GM19239 (cell line): ENCODE results near the gene LTF.
"Not testable (repeated sequence)": the region's sequence is repeated elsewhere in the genome, so short reads cannot be mapped to it uniquely, and the experiment has no call there.

Experiments used
- DNase-seq: peaks from one replicate; pipeline ENCODE4 v3.0.0; 2011; ENCODE audit warnings: low spot score; ENCODE audit not compliant: insufficient read length
- FAIRE-seq: peaks from 2 replicates; lab custom pipeline; 2011; peaks lifted over from hg19 to GRCh38; lab: Jason Lieb, UNC

LTF gene

GRCh38 chr3:46417841-46418611 lies 46.7 kb downstream of the LTF start:
- no peak for FAIRE-seq
- DNase-seq = no peak

DNA sequence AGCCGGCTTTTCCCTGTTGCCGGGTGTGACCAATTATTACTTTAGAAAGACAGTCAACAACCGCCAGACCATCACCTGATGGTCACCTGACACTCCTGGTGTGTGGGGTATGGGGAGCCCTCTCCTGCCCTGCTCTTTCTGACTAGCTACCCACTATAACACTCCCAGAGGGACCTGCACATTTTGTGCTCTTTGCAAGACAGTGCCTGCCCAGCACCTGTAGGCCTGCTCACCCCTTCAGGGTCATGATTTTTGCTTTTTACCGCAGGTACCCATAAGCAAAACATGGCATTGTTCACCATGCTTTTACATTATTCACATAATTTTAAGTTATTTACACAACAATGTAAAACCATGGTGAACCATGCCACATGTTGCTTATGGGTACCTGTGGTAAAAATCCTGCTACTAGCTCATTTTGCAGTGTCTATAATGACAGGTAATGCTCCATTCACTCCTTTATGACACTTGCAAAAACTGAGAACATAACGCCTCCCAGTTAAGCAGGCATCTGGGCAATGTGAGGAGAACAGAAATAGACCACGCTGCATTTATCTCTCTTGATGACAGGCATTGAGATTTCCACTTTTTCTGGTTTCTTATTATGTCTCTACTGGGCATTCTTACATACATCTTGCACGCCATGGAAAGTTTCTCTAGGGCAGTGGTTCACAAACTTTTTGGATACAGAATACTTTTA lies 47.7 kb downstream of the LTF start:
- no peak for FAIRE-seq
- DNase-seq = no peak

- DNase-seq = no peak
- no peak for FAIRE-seq
These were observed 48.4 kb downstream of the LTF start for GRCh38 chr3:46416125-46416810.

DNA sequence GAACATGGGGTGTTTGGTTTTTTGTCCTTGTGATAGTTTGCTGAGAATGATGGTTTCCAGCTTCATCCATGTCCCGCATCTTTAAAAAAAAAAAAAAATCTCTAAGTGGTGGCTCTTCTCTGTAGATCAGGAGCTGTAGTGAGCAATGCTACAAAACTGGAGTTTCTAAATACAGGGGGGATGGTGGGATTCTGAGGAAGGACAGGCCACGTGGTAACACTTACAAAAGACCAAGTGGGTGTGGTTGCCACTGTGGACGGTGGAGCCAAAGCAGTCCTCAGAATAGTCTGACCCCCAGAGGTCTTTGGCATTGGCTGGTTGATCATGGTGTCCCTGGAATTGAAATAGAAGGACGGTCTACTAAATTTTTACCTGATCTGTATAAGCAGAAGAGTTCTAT lies 50.0 kb downstream of the LTF start:
- no peak for DNase-seq
- no peak for FAIRE-seq

DNA sequence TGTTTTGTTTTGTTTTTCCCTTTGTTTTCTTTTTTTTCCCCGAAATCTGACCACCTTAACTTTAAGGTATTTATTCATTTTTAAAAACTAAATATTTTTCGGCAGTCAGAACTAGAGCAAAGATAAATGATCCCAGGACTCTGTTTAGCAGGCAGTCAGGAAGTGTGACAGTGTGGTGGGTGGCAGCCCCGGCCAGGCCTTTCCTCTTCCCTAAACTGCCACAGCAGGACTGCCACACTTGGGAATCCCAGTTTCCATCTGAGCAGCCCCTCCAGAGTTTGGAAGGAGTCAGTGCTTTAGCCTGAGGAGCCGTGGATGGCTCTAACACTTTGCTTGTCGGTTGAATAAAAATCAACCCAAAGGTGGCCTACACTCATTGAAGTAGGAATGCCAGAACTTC lies 50.8 kb downstream of the LTF start:
- DNase-seq (no peak), FAIRE-seq (no peak)

- no peak for DNase-seq
- FAIRE-seq = no peak
These were observed 51.9 kb downstream of the LTF start for GRCh38 chr3:46412786-46413298.

- no peak for FAIRE-seq
These were observed 53.4 kb downstream of the LTF start for GRCh38 chr3:46411271-46411670.

GRCh38 chr3:46410669-46411068 lies 54.0 kb downstream of the LTF start:
- DNase-seq = no peak
- no peak for FAIRE-seq

More at GRCh38 chr3:46411271-46411670, 53.4 kb downstream of the LTF start:
- DNase-seq = no peak

DNA sequence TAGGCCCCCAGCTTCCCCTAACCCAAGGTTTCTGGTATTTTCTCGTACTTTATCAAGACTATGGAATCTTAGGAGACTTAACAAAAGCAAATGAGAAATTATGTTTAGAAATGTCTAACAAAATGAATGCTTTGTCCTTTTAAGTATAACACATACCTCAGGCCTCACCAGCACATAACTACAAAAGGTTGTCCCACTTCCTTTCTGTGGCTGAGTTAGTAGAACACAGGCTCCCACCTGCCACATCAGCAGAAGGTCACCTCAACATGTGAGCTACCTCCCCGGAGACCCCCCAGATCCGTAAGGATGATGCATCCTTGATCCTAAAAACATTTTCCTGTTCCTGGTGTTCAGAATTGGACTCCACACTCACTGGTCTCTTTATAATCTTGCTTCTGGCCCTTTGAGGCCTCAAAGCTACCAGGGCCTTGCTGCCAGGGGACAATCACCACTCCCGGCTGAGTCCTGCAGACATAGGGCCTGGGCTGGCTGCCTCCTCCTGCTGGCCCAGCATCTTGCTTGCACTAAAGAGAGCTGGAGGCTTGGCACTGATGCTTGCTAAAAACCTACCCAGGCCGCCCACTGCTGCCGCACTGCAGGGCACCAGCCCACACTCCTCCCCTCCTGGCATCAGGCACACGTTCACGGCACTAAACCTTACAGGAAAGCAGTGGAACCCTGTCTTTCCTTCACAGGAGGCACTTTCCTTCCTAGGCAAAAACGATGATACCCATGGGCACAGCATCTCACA lies 54.8 kb downstream of the LTF start:
- FAIRE-seq (no peak), DNase-seq (no peak)

GRCh38 chr3:46408853-46409252 lies 55.9 kb downstream of the LTF start:
- FAIRE-seq (no peak), DNase-seq (no peak)

DNA sequence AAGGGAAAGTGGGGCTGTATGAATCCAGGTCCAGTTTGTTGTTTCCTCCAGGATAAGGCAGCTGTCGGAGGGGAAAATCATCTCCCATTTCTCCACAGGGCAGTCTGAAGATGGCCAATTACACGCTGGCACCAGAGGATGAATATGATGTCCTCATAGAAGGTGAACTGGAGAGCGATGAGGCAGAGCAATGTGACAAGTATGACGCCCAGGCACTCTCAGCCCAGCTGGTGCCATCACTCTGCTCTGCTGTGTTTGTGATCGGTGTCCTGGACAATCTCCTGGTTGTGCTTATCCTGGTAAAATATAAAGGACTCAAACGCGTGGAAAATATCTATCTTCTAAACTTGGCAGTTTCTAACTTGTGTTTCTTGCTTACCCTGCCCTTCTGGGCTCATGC lies 56.7 kb downstream of the LTF start:
- FAIRE-seq = no peak
- no peak for DNase-seq

DNA sequence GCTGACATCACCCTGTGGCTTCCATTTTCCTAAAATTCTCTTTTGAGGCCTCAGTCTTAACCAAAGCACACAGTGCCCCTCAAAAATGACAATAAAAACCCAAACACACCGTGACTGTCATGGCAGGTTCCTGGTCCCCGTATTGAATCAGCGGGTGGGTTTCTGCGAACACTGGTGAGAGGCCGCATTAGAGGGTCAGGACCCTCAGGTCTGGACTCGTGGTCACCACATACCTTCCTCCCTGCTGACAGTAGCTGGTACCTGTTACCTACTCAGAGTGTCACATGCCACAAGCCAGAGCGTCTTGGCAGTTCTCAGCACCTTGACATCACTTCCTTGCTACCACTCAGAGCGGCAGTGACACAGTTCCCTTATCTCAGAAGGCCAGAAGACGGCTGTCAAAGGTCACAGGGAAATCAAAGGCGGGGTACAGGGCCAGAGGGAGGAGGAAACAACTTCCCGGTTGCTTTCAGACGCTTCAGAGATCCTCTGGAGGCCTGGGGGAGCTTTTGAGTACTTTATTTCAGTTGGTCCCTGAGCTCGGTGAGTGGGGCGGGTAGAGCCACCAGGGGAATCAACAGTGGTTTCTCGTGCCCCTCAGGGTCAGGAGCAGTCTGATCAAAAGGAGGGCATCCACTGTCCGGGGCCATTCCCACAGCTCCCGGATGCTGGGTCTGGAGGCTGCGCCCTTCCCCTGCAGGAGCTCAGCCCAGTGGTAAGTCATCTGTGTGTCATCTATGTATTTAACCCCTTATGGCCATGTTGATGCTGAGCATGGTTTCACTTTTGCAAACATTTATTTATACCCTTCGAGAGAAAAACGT lies 57.7 kb downstream of the LTF start, which contains the start of the genes CCR5AS and CCRL2:
Gene CCR5AS, minus strand, starts transcription at position 279 of the 824 bp plus-strand sequence.
Gene CCRL2, plus strand, starts transcription at position 472 of the 824 bp plus-strand sequence. CDS start 821 bp downstream, outside the sequence.
- FAIRE-seq (peak; percentile 72), DNase-seq (peak; percentile 40)

- DNase-seq (no peak), FAIRE-seq (no peak)
These were observed 58.3 kb downstream of the LTF start for GRCh38 chr3:46406443-46406787.

- DNase-seq = no peak
- no peak for FAIRE-seq
These were observed 59.2 kb downstream of the LTF start for GRCh38 chr3:46405301-46406019.

DNA sequence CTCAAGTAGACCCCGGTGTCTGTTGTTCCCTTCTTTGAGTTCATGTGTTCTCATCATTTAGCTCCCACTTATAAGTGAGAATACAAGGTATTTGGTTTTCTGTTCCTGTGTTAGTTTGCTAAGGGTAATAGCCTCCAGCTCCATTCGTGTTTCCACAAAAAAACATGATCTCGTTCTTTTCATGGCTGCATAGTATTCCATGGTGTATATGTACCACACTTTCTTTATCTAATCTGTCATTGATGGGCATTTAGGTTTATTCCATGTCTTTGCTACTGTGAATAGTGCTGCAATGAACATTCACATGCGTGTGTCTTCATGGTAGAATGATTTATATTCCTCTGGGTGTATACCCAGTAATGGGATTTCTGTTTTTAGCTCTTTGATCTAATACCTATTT lies 61.8 kb downstream of the LTF start:
- not testable (repeated sequence) for FAIRE-seq, DNase-seq

DNA sequence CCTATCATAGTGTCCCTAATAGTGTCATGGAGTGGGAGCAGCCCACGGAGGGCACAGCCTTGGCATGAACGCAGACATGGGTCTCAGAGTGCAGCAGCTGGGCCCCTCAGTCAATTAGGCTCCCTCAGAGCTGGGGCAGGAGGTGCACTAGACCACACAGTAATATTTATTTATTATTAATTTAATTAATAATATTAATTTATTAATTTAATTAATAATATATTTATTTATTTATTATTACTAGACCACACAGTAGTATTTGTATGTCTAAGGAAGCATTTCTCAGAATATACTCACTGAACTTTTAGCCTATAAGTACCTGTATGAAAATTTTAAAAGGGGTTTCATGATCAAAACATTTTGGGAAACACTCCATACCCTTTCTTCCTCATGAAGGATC lies 63.1 kb downstream of the LTF start:
- DNase-seq (no peak), FAIRE-seq (no peak)

- DNase-seq (no peak), FAIRE-seq (no peak)
These were observed 63.9 kb downstream of the LTF start for GRCh38 chr3:46400846-46401245.

- FAIRE-seq = no peak
- DNase-seq = no peak
These were observed 64.5 kb downstream of the LTF start for GRCh38 chr3:46400000-46400734.
